ENCODE results near the gene MTMR3.

Gene MTMR3

DNA sequence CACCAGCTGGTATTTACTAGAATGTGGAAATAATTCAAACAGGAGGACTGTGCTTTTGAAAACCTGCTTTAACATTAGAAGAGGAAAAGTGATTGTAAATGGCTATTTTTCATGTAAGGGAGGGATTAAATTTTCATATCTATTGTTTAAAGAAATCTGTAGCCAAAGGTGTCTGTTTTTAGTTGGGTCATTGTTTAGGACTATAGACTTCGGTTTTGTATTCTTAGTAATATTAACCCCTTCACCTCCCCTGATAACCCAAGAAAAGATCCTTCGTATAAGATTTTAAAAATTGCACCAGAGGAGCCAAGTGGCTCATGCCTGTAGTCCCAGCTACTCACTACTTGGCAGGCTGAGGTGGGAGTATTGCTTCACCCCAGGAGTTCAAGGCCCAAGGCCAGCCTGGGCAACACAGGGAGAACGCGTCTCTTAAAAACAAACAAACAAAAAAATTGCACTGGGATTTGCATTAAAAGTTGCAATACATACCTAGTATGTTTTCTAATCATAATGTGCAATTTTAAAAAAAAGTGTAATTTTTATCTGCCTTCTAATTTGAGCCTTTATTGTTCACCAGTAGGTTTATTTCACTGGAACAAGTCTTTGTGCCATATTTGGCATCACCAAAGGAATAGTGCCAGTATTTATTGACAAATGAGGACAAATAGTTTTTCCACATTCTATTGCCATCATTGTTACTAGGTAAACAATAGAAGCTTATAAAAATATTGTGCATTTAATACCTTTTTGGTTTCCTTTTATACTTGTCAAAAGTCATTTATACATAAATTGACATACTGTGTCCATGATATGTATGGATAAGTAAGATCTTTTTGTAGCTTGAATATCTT lies 34.3 kb downstream of the MTMR3 start:
- no peak for DNase-seq

DNA sequence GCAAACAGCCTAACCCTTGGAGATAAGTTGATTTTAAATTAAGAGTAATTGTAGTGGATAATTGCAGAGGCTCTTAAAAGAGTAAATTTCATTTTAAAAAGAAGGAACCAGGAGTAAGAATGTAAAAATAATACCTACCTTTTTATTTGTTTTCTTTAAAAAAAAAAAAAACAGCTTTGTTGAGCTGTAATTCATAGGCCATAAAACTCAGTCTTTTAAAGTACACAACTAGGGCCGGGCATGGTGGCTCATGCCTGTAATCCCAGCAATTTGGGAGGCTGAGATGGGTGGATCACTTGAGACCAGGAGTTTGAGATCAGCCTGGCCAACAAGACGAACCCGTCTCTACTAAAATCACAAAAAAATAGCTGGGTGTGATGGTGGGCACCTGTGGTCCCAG lies 42.4 kb downstream of the MTMR3 start:
- no peak for DNase-seq

- DNase-seq = no peak
Observed at GRCh38 chr22:29926057-29926456, 43.1 kb downstream of the MTMR3 start.

- no peak for DNase-seq
Observed at GRCh38 chr22:29932136-29932535, 49.2 kb downstream of the MTMR3 start.

- no peak for DNase-seq
Observed at GRCh38 chr22:29933619-29934018, 50.6 kb downstream of the MTMR3 start.

DNA sequence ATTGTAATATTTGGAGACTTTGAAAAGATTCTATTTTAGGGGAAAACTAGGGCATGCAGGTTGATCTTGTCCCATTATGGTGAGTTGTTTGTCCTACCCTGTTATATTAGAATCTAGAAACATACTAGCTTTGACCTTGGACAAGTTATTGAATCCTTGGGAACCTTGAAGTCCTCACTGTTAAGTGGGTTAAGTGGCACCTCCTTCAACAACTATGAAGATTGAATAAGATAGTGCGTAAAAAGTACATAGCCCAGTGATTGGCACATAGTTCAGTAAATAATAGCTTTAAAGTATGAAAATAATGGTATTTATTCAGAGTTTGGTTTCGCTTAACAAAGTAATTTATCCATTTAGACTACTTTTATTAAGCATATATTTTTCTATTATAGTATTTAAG lies 51.6 kb downstream of the MTMR3 start:
- no peak for DNase-seq

DNA sequence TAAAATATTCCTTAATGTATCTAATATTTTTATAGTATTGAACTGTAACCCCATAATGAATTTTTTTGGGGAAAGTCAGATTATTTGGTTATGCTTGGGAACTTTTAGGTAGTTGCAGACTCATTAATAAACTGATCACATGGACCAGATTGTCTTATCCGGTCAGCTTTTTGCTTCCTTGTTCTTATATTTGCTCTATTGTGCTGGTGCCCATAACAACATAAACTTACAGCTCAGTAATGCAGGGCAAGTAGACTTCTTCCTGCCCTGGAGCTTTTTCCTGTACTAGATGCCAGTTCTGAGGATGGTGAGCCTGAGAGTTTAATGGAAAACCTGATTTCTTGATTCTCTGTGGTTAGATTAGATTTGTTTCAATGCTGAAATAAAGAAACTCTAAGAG lies 53.2 kb downstream of the MTMR3 start:
- no peak for DNase-seq

DNA sequence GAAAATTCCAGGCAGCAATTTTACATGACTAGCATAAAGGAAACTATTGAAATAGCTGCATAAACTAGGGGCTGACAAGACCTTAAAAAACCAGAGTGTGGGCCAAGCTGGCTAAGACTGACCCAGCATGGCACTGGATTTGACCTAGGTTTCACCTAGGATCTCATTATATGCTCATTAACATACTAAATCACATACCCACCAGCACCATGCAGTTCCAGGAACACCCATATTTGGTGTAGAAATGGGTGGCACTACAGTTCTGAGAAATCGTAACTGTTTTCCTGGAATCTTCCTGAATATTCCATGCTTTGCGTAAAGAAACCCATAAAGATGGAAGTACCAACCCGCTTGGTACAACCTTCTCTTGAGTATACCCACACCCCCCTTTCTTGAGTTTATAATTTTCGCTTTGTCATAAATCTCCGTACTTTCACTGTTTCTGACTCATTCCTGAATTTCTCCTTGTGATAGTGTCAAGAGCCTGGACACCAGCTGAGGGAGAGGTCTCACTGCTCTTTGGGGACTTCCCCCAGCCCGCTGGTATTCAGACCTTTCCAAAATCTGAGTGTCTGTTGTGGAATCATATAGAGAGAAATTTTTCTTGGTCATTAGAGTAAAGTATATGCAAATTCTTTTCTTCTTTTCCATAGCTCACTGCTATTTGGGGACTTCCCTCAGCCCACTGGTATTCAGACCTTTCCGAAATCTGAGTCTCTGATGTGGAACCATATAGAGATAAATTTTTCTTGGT lies 55.1 kb downstream of the MTMR3 start:
- no peak for DNase-seq

GRCh38 chr22:29940526-29940925 lies 57.6 kb downstream of the MTMR3 start:
- DNase-seq = no peak

- DNase-seq = no peak
Observed at GRCh38 chr22:29944339-29944738, 61.4 kb downstream of the MTMR3 start.

DNA sequence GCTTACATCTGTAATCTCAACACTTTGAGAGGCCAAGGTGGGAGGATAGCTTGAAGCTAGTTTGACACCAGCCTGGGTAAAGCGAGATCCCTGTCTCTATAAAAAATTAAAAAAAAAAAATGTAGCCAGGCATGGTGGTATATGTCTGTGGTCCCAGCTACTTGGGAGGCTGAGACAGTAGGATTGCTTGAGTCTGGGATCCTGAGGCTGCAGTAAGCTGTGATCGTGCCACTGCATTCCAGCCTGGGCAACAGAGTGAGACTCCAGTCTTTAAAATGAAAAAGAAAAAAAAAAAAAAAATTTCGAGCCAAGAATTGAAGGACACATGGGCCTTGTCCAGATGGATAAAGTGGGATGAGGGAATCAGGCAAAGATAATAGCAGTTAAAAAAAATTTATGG lies 62.5 kb downstream of the MTMR3 start:
- no peak for DNase-seq

- peak; percentile 57 for DNase-seq
Observed at GRCh38 chr22:29946220-29946619, 63.2 kb downstream of the MTMR3 start.

DNA sequence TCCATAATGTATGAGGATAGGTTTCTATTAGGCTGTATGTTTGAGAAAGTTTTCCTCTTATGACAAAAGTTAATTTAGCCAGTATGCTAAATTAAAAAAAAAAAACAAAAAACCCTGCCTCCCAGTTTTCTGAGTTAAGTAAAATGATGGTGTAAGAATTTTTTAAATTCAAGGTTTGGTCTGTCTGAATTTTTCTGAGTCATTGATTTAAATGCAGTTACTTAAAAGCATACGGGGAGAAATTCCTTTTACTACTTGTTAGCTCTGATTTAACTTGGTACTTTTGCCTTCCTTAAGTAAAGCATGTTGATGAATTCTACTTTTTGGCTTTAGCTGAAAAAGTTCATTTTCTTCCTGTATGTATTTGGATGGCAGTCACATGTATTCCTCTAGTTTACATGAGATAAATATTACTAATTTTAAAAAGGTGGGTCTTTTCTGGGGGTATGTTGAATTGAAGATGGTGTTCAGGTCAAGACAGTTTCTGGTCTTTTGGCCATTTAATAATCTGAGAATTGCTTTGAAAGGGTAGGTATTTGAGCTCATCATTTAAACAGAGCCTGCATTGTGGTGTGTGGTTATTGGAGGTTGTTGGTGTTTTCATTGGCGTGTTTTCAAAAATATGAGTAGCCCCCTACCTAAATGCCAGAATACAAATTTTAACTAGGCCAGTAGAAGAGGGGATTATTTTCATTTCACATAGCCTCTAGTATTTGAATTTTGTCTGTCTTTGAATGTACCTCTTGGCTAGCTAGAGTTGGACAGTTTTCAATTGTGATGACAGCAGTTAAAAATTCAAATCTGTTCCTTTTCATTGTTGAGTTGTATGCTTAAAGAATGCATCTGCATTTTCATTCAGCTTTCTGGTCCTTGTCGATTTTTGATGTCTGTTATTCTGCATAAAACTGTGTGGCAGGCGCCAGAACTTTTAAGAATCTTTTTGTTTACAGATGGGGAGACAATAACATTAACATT lies 64.7 kb downstream of the MTMR3 start:
- no peak for DNase-seq

GRCh38 chr22:29948385-29948769 lies 65.4 kb downstream of the MTMR3 start:
- no peak for DNase-seq

DNA sequence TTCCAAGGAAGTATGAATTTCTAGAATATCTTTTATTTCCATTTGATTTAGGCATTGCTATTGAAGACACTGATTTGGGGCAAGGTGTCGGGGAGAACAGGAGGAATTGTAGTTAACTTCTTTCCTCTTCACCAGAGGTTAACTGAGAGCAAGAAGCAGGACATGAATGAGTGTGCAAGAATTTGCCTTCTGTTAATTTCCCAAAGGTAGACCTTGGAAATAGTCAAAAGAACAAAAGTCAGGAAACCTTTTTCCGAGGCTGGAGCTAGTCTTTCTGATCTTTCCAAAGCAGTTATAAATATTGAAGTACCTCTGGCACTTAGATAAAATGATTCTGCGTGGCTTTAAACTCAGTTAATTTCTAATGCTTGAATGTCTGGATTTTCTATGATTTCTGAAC lies 66.9 kb downstream of the MTMR3 start:
- DNase-seq = no peak

DNA sequence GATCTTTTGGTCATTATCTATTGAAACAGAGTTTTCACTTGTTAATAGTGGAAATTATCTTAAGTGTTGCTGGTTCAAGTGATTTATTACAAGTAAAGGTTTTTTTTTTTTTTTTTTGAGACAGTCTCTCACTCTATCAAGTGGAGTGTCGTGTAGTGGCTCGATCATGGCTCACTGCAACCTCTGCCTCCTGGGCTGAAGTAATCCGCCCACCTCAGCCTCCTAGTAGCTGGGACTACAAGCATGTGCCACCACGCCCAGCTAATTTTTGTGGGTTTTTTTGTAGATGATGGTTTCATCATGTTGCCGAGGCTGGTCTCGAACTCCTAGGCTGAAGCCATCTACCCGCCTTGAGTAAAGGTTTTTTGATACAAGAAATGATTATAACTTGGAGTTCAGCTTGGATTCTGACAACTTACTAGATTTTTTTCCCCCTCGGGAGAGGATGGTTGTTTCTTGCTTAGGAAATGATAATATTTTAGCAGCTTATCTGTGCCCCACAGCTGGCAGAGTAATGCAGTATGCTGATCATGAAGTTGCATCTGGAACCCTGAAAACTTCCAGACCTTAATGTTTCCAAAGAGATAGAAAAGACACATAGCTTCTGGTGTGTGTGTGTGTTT lies 68.9 kb downstream of the MTMR3 start:
- peak; percentile 97 for DNase-seq

- peak; percentile 78 for DNase-seq
Observed at GRCh38 chr22:29954203-29954855, 71.4 kb downstream of the MTMR3 start.

DNA sequence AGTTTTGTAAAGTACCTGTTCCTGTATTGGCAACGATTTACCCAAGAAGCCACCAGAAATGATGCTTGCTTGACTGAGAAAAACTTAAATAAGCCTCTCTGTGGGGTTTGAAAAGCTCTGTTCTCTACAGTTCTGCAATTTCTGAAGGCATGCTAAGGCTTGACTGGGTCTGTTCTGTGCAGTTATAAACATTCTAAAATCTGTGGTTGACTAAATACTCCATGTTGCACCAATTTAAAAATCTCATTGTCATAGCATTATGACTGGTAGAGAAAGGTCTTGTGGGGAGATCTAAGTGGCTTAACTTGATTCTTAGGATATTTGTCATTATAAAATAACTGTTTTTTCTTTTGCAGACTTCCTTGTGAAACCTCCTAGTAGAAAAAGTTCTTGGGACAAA lies 73.7 kb downstream of the MTMR3 start:
- no peak for DNase-seq

GRCh38 chr22:29958170-29958569 lies 75.2 kb downstream of the MTMR3 start:
- no peak for DNase-seq

- DNase-seq = peak; percentile 34
Observed at GRCh38 chr22:29964776-29965175, 81.8 kb downstream of the MTMR3 start.

GRCh38 chr22:29967461-29967860 lies 84.5 kb downstream of the MTMR3 start:
- no peak for DNase-seq

DNA sequence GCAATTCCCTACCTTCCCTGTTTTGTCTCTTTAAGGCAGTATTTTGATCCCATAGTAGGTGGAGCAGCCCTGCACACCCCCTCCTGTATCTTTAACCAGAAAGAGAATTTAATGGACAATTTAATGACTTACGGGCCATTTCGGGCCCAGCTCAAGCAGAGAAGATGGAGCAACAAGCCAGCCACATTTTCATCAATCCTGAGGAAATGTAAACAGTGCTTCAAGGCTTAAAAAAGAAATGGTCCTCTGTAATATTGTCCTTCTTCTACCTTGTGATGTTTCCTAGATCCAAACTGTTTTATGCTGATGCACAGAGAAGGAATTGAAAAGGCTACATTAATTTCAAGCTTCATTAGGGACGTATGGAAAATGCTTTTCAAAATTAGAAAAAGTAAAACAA lies 88.6 kb downstream of the MTMR3 start:
- no peak for DNase-seq

Data from hematopoietic multipotent progenitor cell treated with erythropoietin and hydrocortisone succinate and interleukin-3 and kit ligand, for 4 days (in vitro differentiated cells).